Activated CD4-positive, alpha-beta T cell treated with anti-CD3 and anti-CD28 coated beads, Interleukin-2, amount 50 U/mL, for 4 hours (primary cell): ENCODE data around the gene LRFN2.

Experiments used
- DNase-seq, 2 experiments: peaks; one replicate each; pipeline ENCODE4 v3.0.0-alpha.2; 2020

LRFN2 gene

GRCh38 chr6:40343318-40343876, 243.8 kb downstream of the LRFN2 start:
- DNase-seq = no peak

- no peak for DNase-seq
These were observed 244.4 kb downstream of the LRFN2 start for GRCh38 chr6:40342723-40343122.

GRCh38 chr6:40341726-40342125, 245.4 kb downstream of the LRFN2 start:
- DNase-seq = no peak
